ENCODE measurements around the gene FGF9.

The FGF9 gene

DNA sequence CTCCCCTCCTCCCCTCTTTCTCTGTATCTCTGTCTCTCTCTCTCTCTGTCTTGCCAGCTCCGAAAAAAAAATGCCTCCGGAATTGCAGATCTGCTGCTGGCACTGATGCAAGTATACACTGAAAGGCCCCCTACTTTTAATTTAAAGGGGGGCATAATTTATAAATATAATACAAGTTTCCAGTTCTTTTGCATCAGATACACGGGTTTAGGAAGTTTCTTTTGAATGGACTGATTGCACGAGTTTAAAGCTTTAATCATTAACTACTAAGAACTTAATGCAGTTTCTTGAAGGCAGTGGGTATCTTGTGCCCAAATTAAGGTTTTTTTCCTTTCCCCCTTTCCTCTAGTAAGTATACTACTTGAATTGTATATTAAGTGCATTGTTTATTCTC, 1.4 kb downstream of the FGF9 start:
- peaks cover 100% of the 10 kb centered on the region for H3K27me3 ChIP-seq
- H3K36me3 ChIP-seq, result no peaks in the 10 kb centered on the region
- H3K4me1 ChIP-seq (ENCODE audit: control insufficient read depth in 1 of 2, insufficient read depth in 1 of 2, low read depth in 1 of 2, low read length in 1 of 2), result peaks cover 46 to 64% of the 10 kb centered on the region in 2 experiments

DNA sequence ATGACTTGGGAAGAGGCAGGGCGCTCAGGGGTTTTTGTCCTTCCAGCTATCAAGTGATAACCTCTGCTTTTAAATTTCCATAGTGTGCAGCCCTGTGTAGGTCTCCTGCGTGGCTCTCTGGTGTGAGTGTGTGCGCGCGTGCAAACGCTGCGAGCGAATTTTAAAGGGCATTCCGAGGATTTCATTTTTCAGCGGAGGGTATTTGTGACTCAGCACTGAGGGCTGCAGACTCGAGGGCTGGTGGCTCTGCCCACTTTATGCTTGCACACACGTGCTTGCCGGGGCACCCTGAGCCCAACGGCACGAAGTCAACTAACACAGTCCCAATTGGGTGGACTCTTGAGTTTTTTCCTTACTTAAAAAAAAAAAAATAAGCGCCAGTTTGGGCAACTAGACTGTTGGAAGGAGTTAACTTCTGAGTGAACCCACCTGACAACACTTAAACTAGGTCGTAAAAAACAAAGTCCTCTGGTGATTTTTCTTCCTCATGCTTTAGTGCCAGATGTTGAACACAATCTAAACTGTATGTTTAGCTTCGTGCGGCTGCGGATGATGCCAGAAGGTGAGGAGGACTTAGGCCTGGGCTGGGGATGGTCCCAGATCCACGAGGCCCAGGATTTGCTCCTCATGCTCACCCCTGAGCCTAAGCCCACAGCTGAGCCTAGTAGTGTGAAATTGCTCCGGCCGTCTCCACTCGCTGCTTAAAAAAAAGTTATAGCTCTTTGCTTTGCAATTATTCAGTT, 2.1 kb downstream of the FGF9 start:
- Histone ChIP-seq H3K36me3 (no peaks in the 10 kb centered on the region), H3K4me3 (ENCODE audit: low read depth in 1 of 2, low read length in 1 of 2) (no peak overlapping the region), H3K9me3 (no peaks in the 10 kb centered on the region), H3K4me1 (ENCODE audit: control insufficient read depth in 1 of 2, insufficient read depth in 1 of 2, low read depth in 1 of 2, low read length in 1 of 2) (peaks cover 46 to 64% of the 10 kb centered on the region in 2 experiments), H3K27ac (no peak overlapping the region), H3K27me3 (peaks cover 100% of the 10 kb centered on the region)
- TF ChIP-seq CTCF (IDR thresholded peaks at IDR 0.05), result no peak

More for the DNA sequence above, 1.4 kb downstream of the FGF9 start:
- H3K27ac ChIP-seq, result no peak overlapping the region
- no peak overlapping the region for H3K4me3 ChIP-seq (ENCODE audit: low read depth in 1 of 2, low read length in 1 of 2)
- H3K9me3 ChIP-seq, result no peaks in the 10 kb centered on the region
- no peak for TF ChIP-seq CTCF (IDR thresholded peaks at IDR 0.05)

GRCh38 chr13:21673539-21673788, 2.6 kb downstream of the FGF9 start:
- Histone ChIP-seq H3K4me3 (ENCODE audit: low read depth in 1 of 2, low read length in 1 of 2) (peak overlapping the region in 1 of 2 experiments; percentile 15), H3K9me3 (no peaks in the 10 kb centered on the region), H3K4me1 (ENCODE audit: control insufficient read depth in 1 of 2, insufficient read depth in 1 of 2, low read depth in 1 of 2, low read length in 1 of 2) (peaks cover 46 to 64% of the 10 kb centered on the region in 2 experiments)

GRCh38 chr13:21673789-21674489, 3.1 kb downstream of the FGF9 start:
- peaks cover 43 to 59% of the 10 kb centered on the region in 2 experiments for H3K4me1 ChIP-seq (ENCODE audit: control insufficient read depth in 1 of 2, insufficient read depth in 1 of 2, low read depth in 1 of 2, low read length in 1 of 2)
- peaks cover 100% of the 10 kb centered on the region for H3K27me3 ChIP-seq
- peak overlapping the region; percentile 15 to 55 for H3K4me3 ChIP-seq (ENCODE audit: low read depth in 1 of 2, low read length in 1 of 2)

More at GRCh38 chr13:21673539-21673788, 2.6 kb downstream of the FGF9 start:
- H3K36me3 ChIP-seq, result no peaks in the 10 kb centered on the region
- H3K27ac ChIP-seq, result no peak overlapping the region
- H3K27me3 ChIP-seq, result peaks cover 100% of the 10 kb centered on the region
- no peak for TF ChIP-seq CTCF (IDR thresholded peaks at IDR 0.05)

DNA sequence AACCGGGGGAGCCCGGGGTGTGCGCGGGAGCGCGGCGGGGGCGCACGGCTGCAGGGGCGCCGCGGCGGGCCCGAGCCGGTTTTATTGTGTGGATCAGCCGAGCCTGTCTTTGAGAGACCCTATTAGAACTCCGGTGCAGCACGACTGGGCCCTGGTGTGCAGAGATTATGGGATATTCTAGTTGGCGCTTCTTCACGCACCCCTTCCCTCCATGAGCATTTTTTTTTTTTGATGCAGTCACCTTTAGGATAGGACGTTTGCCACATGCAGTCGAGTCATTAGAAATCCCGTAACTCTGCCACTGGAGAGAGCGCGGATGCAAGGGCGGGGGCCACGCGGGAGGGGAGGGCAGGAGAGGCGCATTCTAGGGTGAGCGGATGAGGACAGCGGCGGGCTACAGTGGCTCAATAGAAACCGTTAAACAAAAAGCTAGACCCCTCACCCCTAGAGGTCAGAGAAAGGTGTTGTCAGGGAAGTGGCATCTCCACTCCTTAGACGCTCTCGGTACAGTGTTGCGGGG, 3.7 kb downstream of the FGF9 start:
- Histone ChIP-seq H3K4me3 (ENCODE audit: low read depth in 1 of 2, low read length in 1 of 2) (peak overlapping the region in 1 of 2 experiments; percentile 55), H3K4me1 (ENCODE audit: control insufficient read depth in 1 of 2, insufficient read depth in 1 of 2, low read depth in 1 of 2, low read length in 1 of 2) (peaks cover 37 to 53% of the 10 kb centered on the region in 2 experiments), H3K27ac (no peak overlapping the region), H3K9me3 (no peaks in the 10 kb centered on the region), H3K36me3 (no peaks in the 10 kb centered on the region), H3K27me3 (peaks cover 100% of the 10 kb centered on the region)
- no peak for TF ChIP-seq CTCF (IDR thresholded peaks at IDR 0.05)

More at GRCh38 chr13:21673789-21674489, 3.1 kb downstream of the FGF9 start:
- Histone ChIP-seq H3K27ac (no peak overlapping the region), H3K9me3 (no peaks in the 10 kb centered on the region), H3K36me3 (no peaks in the 10 kb centered on the region)
- no peak for TF ChIP-seq CTCF (IDR thresholded peaks at IDR 0.05)

Data from neutrophil (primary cell).